Keratinocyte (primary cell): ENCODE data around the gene USP37.

ENCODE experiments used
- EZH2 ChIP-seq: IDR thresholded peaks from one replicate; pipeline ENCODE4 v1.6.1; 2012; ENCODE audit warnings: inconsistent platforms, mild to moderate bottlenecking, low read length, moderate library complexity
- TF ChIP-seq, protein P1 (sequence below), 3 experiments: IDR thresholded peaks in 1 of 3; conservative IDR thresholded peaks in 1 of 3; optimal IDR thresholded peaks in 1 of 3; 2 replicates in 2 of 3; 3 replicates in 1 of 3; pipeline versions ENCODE3 to v1.5.1; 2011; ENCODE audit warnings: low read length in 3 of 3, mild to moderate bottlenecking in 3 of 3, moderate library complexity in 2 of 3, control low read depth in 1 of 3, inconsistent platforms in 1 of 3; ENCODE audit not compliant: insufficient read depth in 2 of 3; ENCODE audit errors: extremely low read depth in 1 of 3

DNA sequence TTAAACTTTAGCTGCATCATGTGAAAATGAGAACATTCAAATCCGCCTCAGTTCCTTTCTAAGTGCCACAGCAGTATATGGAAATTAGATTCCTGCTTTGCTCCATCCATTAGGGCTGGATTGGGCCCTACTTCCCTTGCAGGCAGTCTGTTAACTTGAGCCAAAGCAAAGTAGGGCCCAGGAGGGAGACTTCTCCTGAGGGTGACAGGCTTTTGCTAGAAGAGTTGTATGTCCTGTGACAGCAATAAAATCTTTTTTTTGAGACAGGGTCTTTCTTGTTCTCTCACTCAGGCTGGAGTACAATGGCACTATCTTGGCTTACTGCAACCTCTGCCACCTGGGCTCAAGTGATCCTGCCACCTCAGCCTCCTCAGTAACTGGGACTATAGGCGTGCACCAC lies 121.1 kb downstream of the USP37 start:
- TF ChIP-seq, protein P1, sequence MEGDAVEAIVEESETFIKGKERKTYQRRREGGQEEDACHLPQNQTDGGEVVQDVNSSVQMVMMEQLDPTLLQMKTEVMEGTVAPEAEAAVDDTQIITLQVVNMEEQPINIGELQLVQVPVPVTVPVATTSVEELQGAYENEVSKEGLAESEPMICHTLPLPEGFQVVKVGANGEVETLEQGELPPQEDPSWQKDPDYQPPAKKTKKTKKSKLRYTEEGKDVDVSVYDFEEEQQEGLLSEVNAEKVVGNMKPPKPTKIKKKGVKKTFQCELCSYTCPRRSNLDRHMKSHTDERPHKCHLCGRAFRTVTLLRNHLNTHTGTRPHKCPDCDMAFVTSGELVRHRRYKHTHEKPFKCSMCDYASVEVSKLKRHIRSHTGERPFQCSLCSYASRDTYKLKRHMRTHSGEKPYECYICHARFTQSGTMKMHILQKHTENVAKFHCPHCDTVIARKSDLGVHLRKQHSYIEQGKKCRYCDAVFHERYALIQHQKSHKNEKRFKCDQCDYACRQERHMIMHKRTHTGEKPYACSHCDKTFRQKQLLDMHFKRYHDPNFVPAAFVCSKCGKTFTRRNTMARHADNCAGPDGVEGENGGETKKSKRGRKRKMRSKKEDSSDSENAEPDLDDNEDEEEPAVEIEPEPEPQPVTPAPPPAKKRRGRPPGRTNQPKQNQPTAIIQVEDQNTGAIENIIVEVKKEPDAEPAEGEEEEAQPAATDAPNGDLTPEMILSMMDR (optimal IDR thresholded peaks at IDR 0.05 in 1 of 3, IDR thresholded peaks at IDR 0.05 in 1 of 3, conservative IDR thresholded peaks at IDR 0.05 in 1 of 3; ENCODE audit: extremely low read depth in 1 of 3, insufficient read depth in 2 of 3, low read length in 3 of 3) = no peak
- no peak for TF ChIP-seq EZH2
